Colon (tissue), 2 donors: ENCODE measurements around the gene P3H1.
"Not testable (repeated sequence)": the region's sequence is repeated elsewhere in the genome, so short reads cannot be mapped to it uniquely, and the experiment has no call there.

ENCODE experiments used
- FAIRE-seq: peaks from 2 replicates; lab custom pipeline; 2012; peaks lifted over from hg19 to GRCh38; lab: Jason Lieb, UNC
- donor health status: control.
- donor health status: control.

Gene P3H1

GRCh38 chr1:42766741-42767509 lies at the start of gene P3H1, which contains the start of gene C1orf50:
Gene P3H1 (minus strand): TSS chr1:42767028. CDS start chr1:42766971, 57 bp downstream.
Gene C1orf50 (plus strand): TSS chr1:42767249. CDS start chr1:42767312, 63 bp downstream.
- FAIRE-seq, result no peak

DNA sequence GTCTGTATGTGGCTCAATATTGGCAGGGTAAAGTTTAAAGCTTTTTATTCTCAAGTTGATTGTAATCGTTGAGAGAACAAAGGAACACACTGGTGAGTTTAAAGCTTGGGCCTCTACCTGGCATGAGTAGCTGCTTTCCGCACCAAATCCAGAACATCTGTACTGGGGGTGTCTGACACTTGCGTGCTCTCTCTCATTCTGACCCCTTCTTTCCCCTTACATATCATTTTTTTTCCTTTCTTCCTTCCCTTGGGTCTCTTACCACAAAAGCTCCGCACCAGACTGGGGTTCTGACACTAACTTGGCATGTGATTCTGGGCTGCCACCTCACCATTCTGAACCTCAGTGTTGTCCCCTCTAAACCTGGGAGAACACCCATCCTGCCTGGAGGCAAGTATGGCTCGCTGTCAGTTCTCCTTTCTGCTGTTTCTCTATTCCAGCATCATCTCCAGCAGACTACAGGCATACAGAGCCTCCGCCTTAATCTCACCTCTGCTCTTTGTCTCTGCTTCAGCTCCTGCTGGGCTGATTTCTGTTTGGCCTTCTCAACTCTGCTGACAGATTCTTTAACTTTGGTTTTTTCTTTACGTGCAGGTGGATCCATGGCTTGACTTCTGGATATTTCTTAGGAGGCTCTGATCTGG lies 49.2 kb upstream of the P3H1 start:
- no peak for FAIRE-seq

- not testable (repeated sequence) for FAIRE-seq
These were observed 48.0 kb upstream of the P3H1 start for GRCh38 chr1:42814815-42815214.

DNA sequence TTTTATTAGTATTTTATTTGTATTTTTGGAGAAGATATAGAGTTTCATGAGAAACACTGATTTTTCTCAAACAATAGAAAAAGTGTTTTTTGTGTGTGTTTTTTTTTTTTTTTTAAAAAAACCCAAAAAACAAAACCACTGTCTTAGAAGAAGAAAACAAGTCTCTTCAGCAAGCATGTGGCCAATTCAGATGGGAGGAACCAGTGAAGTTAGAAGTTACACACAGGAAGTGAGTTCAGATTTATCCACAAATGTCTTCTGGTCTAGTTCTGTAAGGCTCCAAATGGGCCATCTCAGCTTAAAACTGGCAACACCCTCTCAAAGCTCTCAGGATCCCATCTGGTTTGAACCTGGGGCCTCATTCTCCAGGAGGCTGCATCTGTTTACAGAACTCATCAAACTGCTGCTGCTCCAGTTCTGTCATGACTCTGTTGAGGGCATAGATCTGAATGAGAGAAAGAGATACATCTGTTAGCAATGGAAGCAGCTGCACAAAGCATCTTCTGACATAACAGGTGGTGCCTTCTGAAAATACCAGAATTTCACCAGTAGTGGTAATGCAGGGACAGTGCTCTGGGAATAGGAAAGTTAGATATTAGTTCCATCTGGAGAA lies 40.3 kb upstream of the P3H1 start:
- no peak for FAIRE-seq

DNA sequence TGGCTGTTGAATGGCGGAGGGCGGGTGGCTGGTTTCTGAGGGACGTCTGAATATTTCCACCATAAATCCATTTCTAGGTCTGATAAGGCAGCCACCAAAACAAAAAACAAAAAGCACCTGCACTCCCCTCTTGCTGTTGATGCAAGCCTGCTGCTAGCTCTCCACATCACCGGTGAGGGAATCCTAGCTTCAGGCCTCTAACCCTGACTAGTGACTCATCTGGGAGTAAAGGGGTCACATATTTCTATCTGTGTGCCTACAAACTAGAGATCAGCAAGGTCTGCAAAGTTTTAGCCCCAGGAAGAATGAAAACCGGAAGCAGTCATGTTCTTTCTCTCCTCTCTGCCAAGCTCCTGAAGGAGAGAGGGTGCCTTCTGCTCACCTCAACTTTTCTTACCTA lies 39.8 kb upstream of the P3H1 start:
- FAIRE-seq, result no peak

GRCh38 chr1:42806171-42806570 lies 39.3 kb upstream of the P3H1 start:
- no peak for FAIRE-seq

- FAIRE-seq, result no peak
These were observed 35.1 kb upstream of the P3H1 start for GRCh38 chr1:42801832-42802473.

DNA sequence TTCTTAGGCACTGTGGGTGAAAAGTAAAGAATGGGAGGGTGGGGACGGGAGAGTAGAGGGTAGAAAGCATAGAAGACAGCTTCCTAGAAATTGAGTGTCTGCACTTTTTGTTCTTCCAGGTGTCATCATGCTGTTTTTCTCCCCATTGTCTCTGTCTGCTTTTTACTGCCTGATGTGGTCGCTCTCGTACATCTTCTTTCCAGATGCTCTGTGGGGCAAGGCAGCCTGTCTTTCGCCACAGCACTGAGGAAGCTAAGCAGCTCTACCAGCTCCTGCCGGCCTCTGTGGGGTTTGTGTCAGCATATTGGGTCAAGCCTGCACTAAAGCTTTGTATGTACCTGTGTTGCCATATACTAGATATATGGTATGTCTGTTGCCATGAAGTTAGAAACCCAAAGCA lies 31.2 kb upstream of the P3H1 start:
- no peak for FAIRE-seq

DNA sequence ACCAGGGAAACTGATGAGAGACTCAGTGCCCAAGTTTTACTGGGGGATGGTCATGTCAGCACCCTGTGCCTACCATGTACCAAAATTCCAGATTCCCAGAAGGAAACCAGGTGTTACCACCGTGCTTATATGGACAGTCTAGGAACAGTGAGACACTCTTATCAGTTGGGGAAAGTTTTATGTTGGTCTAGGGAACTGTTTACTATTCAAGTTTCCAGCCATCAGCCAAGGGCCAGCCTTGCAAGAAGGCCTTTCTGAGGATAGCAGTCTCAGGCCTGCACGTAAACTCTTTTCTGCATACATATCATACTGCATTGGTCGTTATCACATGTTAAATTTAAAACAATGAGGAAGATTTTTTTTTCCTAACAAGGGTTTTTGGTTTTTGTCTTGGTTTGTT lies 30.6 kb upstream of the P3H1 start:
- no peak for FAIRE-seq

DNA sequence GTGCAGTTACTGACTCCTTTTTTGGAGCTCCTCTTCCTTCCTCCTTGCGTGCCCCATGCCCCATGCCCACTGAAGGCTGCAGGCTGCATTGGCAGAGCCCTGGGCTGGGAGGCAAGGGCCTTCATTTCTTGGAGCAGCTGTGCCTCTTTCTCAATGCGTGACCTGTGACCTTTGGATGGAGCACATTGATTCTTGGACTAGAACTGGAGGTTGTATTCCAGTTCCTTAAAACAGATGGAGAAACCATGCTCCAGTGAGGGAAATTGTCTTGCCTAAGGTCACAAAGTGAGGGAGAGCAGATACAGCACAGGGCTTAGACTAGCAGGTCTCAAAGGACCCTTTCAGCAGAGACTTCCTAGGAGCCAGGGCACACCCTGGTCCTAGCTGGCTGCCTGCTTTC lies 27.0 kb upstream of the P3H1 start:
- FAIRE-seq, result no peak

DNA sequence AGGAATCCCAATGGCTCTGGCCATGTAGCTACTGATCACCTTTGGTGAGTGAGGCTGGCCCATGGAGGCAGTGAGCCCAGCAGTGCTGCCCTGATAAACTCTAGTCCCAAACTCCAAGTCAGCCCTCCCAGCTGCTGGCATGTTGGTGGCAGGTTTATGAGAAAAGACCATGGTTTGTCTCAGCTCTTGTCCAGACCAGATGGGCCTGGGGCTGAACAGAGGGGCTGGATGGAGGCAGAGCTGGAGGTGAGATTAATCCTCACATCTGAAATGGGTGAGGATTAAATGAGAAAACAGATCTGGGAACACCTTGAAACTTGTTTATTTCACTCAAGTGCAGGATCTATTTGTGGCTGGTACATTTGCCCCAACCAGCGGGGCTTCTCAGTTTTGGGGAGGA lies 21.2 kb upstream of the P3H1 start:
- no peak for FAIRE-seq

GRCh38 chr1:42786097-42786496 lies 19.3 kb upstream of the P3H1 start:
- no peak for FAIRE-seq

GRCh38 chr1:42784946-42785693 lies 18.3 kb upstream of the P3H1 start, which contains the start of gene TMEM269:
Gene TMEM269 (plus strand): TSS chr1:42784991. CDS start chr1:42789894, 4,903 bp downstream.
- no peak for FAIRE-seq

GRCh38 chr1:42784547-42784945 lies 17.7 kb upstream of the P3H1 start:
- no peak for FAIRE-seq

GRCh38 chr1:42783092-42783491 lies 16.3 kb upstream of the P3H1 start:
- FAIRE-seq, result no peak

DNA sequence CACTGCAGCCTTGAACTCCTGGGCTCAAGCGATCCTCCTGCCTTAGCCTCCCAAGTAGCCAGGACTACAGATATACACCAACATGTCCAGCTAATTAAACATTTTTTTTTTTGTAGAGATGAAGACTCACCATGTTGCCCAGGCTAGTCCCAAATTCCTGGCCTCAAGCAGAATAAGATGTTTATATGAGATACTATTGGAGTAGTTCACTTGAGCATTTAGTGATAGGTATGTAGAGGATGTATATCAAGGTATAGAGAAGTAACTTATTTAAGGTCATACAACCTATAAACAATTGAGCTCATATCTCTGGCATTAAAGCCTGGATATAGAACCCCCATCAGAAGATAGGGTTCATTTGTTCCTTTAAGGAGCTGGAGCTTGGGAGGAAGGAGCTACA lies 13.3 kb upstream of the P3H1 start:
- no peak for FAIRE-seq

- FAIRE-seq, result no peak
These were observed 12.9 kb upstream of the P3H1 start for GRCh38 chr1:42779725-42780124.

- no peak for FAIRE-seq
These were observed 11.0 kb upstream of the P3H1 start for GRCh38 chr1:42777852-42778251.

DNA sequence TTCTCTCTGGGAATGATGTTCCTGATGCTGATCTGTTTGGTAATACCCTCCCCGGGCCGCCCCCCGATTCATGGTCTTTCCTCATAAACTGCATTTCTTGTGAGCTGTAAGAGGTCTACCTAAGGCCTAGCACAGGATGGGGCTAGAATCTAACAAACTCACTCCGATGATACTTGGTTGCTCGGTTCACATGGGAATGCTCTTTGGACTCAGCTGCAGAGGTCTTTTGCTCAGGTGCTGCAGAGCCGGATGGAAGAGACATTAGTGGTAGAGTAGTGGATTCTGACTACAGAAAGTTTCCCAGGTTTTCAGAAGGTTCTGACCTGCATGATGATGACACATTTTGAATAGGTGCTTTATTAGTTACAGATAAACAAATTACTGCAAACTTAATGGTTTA lies 9.7 kb upstream of the P3H1 start:
- FAIRE-seq, result no peak

- FAIRE-seq, result no peak
These were observed 8.2 kb upstream of the P3H1 start for GRCh38 chr1:42774928-42775526.

DNA sequence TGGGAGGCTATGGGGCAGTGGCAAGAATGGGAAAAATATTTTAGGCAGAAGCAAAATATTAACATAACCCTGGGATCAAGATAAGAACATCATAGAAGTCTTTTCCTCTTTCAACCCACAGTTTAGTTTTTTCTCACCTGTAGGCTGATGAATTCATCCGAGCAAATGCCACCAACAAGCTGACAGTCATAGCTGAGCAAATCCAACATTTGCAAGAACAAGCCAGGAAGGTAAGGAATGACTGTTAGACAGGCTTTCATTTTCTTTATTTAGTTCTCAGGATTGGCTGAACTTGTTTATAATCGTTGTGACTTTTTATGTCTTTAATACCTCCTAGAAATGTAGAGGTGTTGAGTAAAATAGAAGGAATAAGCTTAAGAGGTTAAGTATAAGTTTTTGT lies 6.6 kb upstream of the P3H1 start:
- no peak for FAIRE-seq

DNA sequence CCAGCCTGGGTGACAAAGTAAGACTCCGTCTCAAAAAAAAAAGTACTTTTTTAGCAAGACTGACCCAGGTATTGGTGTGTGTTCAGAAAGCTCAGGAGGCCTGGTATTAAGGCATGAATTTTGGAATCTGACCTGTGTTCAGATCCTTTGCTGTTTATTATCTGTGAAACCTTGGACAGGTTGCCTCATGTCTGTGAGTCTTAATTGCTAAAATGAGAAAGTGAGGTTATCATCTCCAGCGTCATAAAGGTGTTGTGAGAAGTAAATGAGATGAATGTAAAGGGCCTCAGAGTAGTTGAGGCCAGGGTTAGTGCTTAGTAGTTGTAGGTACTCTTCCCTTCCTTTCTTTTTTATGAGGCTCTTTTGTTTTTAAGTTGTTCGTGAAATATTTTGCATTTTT lies 3.0 kb upstream of the P3H1 start:
- FAIRE-seq, result no peak
